GM12875 (cell line): ENCODE data around the gene SPTSSA.

Experiments used
- H3K4me3 ChIP-seq: one replicate; pipeline ENCODE4 v1.5.1; 2011; ENCODE audit warnings: low read depth, low read length, control low read depth
- TF ChIP-seq, protein P1 (sequence below): IDR thresholded peaks from 2 replicates; pipeline ENCODE4 v1.5.1; 2011; ENCODE audit warnings: low read depth, mild to moderate bottlenecking, control low read depth, inconsistent platforms, low read length, moderate library complexity, borderline replicate concordance; ENCODE audit not compliant: insufficient read depth

The SPTSSA gene

GRCh38 chr14:34498684-34499412 is 36.8 kb upstream of the SPTSSA start:
- TF ChIP-seq, protein P1, sequence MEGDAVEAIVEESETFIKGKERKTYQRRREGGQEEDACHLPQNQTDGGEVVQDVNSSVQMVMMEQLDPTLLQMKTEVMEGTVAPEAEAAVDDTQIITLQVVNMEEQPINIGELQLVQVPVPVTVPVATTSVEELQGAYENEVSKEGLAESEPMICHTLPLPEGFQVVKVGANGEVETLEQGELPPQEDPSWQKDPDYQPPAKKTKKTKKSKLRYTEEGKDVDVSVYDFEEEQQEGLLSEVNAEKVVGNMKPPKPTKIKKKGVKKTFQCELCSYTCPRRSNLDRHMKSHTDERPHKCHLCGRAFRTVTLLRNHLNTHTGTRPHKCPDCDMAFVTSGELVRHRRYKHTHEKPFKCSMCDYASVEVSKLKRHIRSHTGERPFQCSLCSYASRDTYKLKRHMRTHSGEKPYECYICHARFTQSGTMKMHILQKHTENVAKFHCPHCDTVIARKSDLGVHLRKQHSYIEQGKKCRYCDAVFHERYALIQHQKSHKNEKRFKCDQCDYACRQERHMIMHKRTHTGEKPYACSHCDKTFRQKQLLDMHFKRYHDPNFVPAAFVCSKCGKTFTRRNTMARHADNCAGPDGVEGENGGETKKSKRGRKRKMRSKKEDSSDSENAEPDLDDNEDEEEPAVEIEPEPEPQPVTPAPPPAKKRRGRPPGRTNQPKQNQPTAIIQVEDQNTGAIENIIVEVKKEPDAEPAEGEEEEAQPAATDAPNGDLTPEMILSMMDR = no peak; the same call in 1 of the 2 replicates

GRCh38 chr14:34496679-34497513 is 34.9 kb upstream of the SPTSSA start:
- TF ChIP-seq, protein P1 = no peak
- no peak overlapping the region for H3K4me3 ChIP-seq

More at GRCh38 chr14:34498684-34499412, 36.8 kb upstream of the SPTSSA start:
- no peak overlapping the region for H3K4me3 ChIP-seq

GRCh38 chr14:34496007-34496678 is 34.1 kb upstream of the SPTSSA start:
- H3K4me3 ChIP-seq = no peak overlapping the region

DNA sequence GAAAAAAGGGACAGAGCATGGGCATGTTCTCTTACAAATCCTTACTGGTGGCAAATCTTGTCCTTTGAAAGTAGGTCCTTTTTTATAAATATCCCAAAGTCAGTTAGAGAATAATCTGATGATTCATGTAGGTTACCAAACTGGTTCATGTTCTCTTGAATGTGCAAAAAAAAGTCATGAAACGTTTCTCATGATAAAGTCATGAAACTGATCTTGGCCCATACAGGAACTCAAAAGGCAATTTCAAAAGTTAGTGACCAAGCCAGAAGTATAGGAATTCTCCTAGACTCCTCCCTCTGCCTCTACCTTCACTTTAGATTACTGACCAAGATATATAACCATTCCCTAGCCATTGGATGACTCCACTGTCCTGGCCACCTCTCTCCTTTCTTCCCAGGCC is 27.3 kb upstream of the SPTSSA start:
- TF ChIP-seq, protein P1 = no peak
- H3K4me3 ChIP-seq = no peak overlapping the region

More at GRCh38 chr14:34496007-34496678, 34.1 kb upstream of the SPTSSA start:
- TF ChIP-seq, protein P1 = no peak

GRCh38 chr14:34488528-34488927 is 26.5 kb upstream of the SPTSSA start:
- TF ChIP-seq, protein P1 = no peak
- H3K4me3 ChIP-seq = no peak overlapping the region

DNA sequence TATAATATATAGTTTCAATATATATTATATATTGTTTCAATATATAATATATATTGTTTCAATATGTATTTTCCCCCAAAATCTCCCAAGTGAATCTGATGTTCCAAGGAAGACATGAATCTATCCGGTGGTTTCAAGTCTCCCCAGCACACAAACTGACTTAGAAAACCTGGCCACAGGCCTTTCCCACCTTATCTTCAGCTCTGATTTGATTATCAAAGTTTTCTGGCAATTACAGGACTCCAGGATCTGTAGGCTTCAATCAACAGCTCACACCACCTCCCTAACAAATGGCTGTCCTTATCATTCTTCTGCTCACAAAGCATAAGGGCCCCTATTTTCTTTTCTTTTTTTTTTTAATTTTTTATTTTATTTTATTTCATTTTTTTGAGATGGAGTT is 22.7 kb upstream of the SPTSSA start:
- H3K4me3 ChIP-seq = no peak overlapping the region
- TF ChIP-seq, protein P1 = no peak
